NB4 (cell line): ENCODE measurements around the gene RFX8.

Experiments
- MYC ChIP-seq: IDR thresholded peaks from 2 replicates; pipeline ENCODE4 v1.6.1; 2011; ENCODE audit warnings: low read depth, low read length
- POLR2A ChIP-seq: IDR thresholded peaks from 2 replicates; pipeline ENCODE4 v1.6.1; 2011; ENCODE audit warnings: mild to moderate bottlenecking; ENCODE audit not compliant: insufficient read length; ENCODE audit errors: extremely low read depth
- TF ChIP-seq, protein P1 (sequence below): IDR thresholded peaks from one replicate; pipeline ENCODE4 v1.5.1; 2012; ENCODE audit warnings: low read depth, low read length
- TF ChIP-seq, protein P2 (sequence below): IDR thresholded peaks from 2 replicates; pipeline ENCODE4 v1.6.1; 2011; ENCODE audit warnings: low read depth, low read length

DNA sequence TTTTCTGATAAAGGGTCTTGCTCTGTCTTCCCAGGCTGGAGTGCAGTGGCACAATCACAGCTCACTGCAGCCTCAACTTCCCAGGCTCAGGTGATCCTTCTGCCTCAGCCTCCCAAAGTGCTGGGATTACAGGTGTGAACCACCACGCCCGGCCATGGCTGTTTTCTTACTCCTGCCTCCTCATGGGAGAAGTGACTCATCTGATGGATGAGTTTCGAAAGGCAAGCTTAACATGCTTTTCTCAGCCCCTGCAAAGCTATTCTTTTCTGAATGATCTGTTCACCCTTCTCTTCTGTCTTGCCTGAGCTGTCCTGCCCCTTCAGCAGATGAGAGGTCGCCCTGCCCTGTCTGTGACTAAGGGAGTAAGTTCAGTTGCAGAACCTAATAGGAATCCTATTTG, 86.7 kb downstream of the RFX8 start:
- TF ChIP-seq, protein P1, sequence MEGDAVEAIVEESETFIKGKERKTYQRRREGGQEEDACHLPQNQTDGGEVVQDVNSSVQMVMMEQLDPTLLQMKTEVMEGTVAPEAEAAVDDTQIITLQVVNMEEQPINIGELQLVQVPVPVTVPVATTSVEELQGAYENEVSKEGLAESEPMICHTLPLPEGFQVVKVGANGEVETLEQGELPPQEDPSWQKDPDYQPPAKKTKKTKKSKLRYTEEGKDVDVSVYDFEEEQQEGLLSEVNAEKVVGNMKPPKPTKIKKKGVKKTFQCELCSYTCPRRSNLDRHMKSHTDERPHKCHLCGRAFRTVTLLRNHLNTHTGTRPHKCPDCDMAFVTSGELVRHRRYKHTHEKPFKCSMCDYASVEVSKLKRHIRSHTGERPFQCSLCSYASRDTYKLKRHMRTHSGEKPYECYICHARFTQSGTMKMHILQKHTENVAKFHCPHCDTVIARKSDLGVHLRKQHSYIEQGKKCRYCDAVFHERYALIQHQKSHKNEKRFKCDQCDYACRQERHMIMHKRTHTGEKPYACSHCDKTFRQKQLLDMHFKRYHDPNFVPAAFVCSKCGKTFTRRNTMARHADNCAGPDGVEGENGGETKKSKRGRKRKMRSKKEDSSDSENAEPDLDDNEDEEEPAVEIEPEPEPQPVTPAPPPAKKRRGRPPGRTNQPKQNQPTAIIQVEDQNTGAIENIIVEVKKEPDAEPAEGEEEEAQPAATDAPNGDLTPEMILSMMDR: no peak
- TF ChIP-seq POLR2A (no peak), MYC (no peak)
- TF ChIP-seq, protein P2, sequence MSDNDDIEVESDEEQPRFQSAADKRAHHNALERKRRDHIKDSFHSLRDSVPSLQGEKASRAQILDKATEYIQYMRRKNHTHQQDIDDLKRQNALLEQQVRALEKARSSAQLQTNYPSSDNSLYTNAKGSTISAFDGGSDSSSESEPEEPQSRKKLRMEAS: no peak
